Muscle of arm (tissue), 14 donors: Measurements from ENCODE around the gene CEACAM1. TPM values are rescaled to one million over a fixed set of nuclear protein-coding genes. Genes with fewer than 3 reads are reported as not detected.
"Not testable (repeated sequence)": the region's sequence is repeated elsewhere in the genome, so short reads cannot be mapped to it uniquely, and the experiment has no call there.

Source experiments
- DNase-seq: peaks from one replicate; pipeline ENCODE4 v3.0.0-alpha.2; 2013
- long read RNA-seq, 11 donors: transcript quantifications; one replicate each; lab custom pipeline, GENCODE V29; 2026
- polyA plus RNA-seq, 12 donors: library from polyadenylated mRNA; unstranded; fragments of 120-200 nt; gene quantifications; one replicate each; pipeline ENCODE4 v1.2.1, GENCODE V29; 2013; ENCODE audit not compliant: insufficient read length in 12 of 12

The CEACAM1 gene
- polyA plus RNA-seq, result 10 to 100 TPM in 1 of 12 donors, 1 to 10 TPM in 10, not detected in 1; 1.1 to 20.0 (median 2.0) TPM
- long read RNA-seq, donor 1, partial matches to known transcripts, result 0 of 7 reads
- long read RNA-seq, donor 1, other reads (novel, unspliced or antisense), result 0 of 7 reads
- long read RNA-seq, donor 2, partial matches to known transcripts, result 0 of 1 reads
- long read RNA-seq, donor 2, other reads (novel, unspliced or antisense), result 0 of 1 reads
- long read RNA-seq, donor 3, result 0 reads
- long read RNA-seq, donor 4, result 0 reads
- long read RNA-seq, donor 5, partial matches to known transcripts, result 0 of 3 reads
- long read RNA-seq, donor 5, other reads (novel, unspliced or antisense), result 0 of 3 reads
- long read RNA-seq, donor 6, result 0 reads
- long read RNA-seq, donor 7, result 0 reads
- long read RNA-seq, donor 8, result 0 reads
- long read RNA-seq, donor 9, result 0 reads
- long read RNA-seq, donor 10, result 0 reads
- long read RNA-seq, donor 11, result 0 reads

DNA sequence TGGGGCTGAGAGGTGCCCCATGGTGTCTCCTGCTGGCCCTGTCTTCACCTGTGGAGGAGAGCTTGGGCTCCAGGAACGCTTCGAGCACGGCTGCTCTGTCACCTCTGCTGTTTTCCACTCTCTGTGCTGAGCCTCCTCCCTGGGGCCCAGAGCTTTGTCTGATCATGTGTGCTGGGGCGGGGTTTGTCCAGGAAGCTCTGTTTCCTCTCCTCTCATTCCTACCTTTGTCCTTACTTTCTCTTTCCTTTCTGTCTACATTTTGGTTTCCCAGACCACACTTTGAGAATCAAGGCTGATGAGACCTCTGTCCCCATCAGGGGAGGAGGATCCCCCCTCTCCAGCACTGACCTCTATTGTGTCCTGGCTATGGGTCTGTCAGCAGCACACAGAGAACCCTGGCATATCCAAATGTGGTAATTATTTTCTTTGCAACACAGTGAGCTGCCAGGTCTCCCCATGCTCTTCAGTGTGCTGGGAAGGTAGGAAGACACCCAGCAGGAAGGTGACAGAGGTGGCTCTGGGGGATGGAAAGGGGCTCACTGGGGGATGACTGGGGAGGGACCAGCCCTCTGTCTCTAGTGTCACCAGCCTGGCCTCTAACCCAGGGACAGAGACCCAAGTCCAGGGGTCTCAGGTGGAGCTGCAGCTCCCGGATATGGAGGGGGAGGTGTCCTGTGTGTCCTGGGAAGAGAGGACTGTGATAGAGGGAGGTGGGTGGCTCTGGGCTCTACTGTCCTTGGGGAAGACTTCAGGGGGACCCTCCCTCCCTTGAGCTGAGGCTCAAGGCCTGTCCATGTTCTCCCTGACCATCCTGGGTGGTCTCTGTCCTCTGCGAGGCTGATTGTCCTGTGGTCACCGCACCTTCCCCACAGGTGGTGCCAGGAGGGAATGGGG lies at the start of gene CEACAM1:
Gene CEACAM1, minus strand, starts transcription at position 128 of the 894 bp plus-strand sequence. Its CDS starts 107 bp downstream, at position 21.
- DNase-seq, result no peak

DNA sequence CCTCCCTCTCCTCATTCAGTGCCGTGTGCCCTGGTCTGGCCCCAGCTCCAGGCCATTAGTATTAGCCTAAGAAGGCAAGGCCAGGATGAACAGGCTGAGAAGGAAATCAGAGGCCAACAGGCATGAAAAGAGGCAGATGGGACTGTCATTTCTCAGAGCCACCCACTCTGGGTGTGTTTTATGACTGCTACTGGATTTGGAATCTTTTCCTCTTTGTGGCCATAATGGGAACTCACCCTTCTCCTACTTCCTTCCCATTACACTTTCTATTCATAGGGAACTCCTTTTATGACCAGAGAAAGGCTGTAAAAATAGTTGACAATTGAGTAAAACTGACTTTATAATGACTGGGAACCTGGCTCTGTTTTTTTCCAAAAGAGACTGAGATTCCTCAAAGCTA lies 48.7 kb upstream of the CEACAM1 start:
- no peak for DNase-seq

DNA sequence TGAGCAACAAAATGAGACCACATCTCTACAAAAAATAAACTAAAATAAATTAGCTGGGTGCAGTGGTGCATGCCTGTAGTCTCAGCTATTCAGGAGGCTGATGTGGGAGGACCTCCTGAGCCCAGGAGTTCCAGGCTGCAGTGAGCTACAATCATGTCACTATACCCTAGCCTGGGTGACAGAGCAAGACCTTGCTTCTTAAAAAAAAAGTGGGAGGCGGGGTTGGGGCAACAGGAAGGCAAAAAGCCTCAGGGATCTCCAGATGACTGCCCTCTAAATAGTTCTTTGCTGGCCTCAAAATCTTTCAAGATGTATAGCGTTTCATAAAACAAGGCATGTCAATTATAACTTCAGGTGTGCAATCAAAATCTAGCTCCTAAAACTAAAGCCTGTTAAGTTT lies 48.0 kb upstream of the CEACAM1 start:
- no peak for DNase-seq

DNA sequence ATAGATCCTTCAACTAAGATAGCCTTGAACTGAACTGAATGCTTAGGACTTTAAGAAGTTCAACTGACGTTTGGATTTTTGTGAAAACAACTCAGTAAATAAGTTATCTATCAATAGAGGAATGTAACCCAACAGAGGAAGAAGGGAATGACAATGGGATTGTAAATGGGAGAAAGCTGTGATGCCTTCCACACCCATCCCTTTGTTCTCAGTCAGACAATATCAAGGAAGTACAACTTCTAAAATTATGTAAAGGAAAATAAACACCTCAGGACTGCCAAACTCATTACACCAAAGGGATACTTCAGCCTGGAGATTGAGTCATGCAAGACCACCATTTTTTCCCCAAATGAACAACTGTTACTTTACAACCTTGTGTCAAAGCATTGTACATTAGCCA lies 45.4 kb upstream of the CEACAM1 start:
- DNase-seq, result no peak

- no peak for DNase-seq
Measured at GRCh38 chr19:42571116-42571515, 42.8 kb upstream of the CEACAM1 start.

- DNase-seq, result no peak
Measured at GRCh38 chr19:42569193-42569592, 40.9 kb upstream of the CEACAM1 start.

DNA sequence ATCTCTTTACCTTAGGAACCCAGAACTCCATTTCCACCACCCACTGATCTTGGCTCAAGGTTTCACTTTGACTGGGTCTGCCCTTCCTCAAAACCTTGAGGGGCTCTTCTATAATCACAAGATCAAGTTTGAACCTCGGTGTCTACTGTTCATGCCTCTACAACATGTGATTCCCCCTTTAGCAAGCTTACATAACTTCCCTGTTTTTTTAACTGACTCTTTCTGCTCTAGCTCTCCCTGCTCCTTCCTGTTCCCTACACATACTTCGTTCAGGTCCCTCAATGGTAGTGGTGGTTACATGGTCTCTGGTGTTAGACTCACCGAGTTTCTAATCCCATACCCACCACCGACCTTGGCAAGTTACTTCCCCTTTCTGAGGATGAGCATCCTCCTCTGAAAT lies 39.7 kb upstream of the CEACAM1 start:
- DNase-seq, result no peak

- DNase-seq, result no peak
Measured at GRCh38 chr19:42567567-42567966, 39.3 kb upstream of the CEACAM1 start.

- DNase-seq, result no peak
Measured at GRCh38 chr19:42563352-42564210, 35.3 kb upstream of the CEACAM1 start.

- DNase-seq, result no peak
Measured at GRCh38 chr19:42561512-42561911, 33.2 kb upstream of the CEACAM1 start.

DNA sequence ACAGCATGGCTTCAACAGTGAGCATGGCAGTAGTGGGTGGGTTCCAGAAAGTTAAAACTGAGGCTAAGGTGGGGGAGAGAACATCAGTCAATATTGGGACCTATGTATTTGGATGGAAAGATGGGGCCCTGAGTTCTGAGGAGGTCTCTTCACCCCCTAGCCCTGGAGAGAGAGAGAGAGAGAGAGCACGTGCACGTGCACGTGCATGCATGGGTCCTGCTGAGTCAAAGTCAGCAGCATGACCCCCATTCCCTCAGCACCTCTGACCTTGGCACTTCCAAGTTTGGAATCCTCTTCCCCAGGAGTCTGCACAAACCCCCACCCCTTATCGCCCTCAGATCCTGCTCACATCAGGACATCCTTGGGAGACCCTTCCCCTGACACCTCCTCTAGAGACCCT lies 32.5 kb upstream of the CEACAM1 start:
- no peak for DNase-seq

DNA sequence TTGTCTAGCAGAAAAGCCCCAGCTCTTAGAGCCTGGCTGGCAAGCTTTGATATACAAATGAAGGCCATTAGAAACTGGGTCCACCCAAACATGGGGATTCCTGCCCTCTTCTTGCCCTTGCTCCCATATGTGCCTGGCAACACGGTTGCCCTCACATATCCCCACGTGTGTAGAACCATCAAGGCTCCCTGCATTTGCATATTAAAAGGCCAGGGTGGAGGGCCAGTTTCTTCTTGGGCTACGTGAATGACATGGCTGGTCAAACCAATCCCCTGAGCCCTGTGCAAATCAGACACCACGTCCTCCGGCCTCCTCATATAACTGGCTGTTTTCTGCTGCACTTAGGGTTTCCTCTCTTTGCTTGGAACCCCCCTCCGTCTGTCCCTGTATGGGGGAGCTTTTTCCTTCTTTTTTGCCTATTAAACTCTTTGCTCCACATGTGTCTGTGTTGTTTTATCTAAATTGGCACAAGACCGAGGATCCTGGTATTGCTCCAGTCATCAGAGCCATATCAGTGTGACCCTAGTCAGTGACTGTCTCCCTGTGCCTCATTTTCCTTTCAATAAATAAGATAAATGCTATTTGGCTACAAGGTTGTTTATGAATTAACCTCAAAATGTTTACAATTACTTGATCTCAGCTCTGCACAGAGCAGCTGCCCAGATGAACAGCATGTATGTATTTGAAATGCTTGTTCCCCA lies 30.3 kb upstream of the CEACAM1 start:
- no peak for DNase-seq

DNA sequence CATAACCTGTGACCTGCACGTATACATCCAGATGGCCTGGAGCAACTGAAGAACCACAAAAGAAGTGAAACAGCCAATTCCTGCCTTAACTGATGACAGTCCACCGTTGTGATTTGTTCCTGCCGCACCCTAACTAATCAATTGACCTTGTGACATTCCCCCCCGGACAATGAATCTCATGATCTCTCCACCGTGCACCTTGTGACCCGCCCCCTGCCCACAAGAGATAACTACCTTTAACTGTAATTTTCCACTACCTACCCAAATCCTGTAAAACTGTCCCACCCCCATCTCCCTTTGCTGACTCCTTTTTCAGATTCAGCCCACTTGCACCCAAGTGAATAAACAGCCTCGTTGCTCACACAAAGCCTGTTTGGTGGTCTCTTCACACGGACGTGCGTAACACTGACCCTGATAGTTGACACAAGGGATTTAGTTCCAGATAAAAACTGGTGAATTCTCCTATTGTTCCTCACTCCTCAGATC lies 29.1 kb upstream of the CEACAM1 start:
- DNase-seq, result not testable (repeated sequence)

- no peak for DNase-seq
Measured at GRCh38 chr19:42555801-42556200, 27.5 kb upstream of the CEACAM1 start.

DNA sequence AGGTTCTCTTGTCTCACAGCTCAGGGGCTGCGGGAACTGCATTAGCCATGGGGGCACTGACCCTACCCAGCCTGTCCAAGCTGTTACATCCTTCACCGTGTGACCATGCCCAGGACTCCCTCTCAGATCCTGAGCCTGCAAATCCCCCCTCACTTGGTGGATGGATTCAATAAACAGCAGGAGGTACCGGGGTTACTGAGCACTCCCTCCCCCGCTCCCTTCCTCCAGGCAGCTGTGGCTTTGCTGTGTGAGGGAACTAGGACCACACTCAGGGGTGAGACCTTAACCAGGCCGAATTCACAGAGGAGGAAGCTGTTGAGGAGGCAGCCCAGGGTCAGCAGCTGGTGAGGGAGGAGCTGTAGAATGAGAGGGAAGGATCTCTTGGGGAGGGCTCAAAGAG lies 27.0 kb upstream of the CEACAM1 start:
- DNase-seq, result no peak

GRCh38 chr19:42554046-42554575 lies 25.8 kb upstream of the CEACAM1 start:
- no peak for DNase-seq

GRCh38 chr19:42553292-42554045 lies 25.2 kb upstream of the CEACAM1 start:
- no peak for DNase-seq

GRCh38 chr19:42552086-42553065 lies 24.1 kb upstream of the CEACAM1 start:
- no peak for DNase-seq

DNA sequence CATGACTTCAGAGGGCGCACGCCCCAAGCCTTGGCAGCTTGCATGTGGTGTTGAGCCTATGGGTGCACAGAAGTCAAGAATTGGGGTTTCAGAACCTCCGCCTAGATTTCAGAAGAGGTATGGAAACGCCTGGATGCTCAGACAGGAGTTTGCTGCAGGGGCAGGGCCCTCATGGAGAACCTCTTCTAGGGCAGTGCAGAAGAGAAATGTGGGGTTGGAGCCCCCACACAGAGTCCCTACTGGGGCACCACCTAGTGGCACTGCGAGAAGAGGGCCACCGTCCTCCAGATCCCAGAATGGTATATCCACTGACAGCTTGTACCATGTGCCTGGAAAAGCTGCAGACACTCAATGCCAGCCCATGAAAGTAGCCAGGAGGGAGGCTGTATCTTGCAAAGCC lies 22.2 kb upstream of the CEACAM1 start:
- not testable (repeated sequence) for DNase-seq
